ENCODE results near the gene FOXS1.
"Not testable (repeated sequence)": the region's sequence is repeated elsewhere in the genome, so short reads cannot be mapped to it uniquely, and the experiment has no call there.

FOXS1 gene

GRCh38 chr20:31840906-31841816 is 4.2 kb downstream of the FOXS1 start:
- no peak for DNase-seq (ENCODE audit: low read depth in 2 of 2)

- DNase-seq (ENCODE audit: low read depth in 2 of 2): no peak
Observed at GRCh38 chr20:31839782-31840487, 5.5 kb downstream of the FOXS1 start.

- DNase-seq (ENCODE audit: low read depth in 2 of 2): no peak
Observed at GRCh38 chr20:31838646-31839292, 6.6 kb downstream of the FOXS1 start.

GRCh38 chr20:31837896-31838397 is 7.5 kb downstream of the FOXS1 start:
- DNase-seq (ENCODE audit: low read depth in 2 of 2): no peak

GRCh38 chr20:31836853-31837608 is 8.4 kb downstream of the FOXS1 start:
- no peak for DNase-seq (ENCODE audit: low read depth in 2 of 2)

GRCh38 chr20:31835977-31836852 is 9.2 kb downstream of the FOXS1 start:
- DNase-seq (ENCODE audit: low read depth in 2 of 2): no peak

- DNase-seq (ENCODE audit: low read depth in 2 of 2): no peak
Observed at GRCh38 chr20:31835554-31835953, 9.8 kb downstream of the FOXS1 start.

- DNase-seq (ENCODE audit: low read depth in 2 of 2): no peak
Observed at GRCh38 chr20:31833931-31834521, 11.4 kb downstream of the FOXS1 start.

GRCh38 chr20:31833130-31833930 is 12.1 kb downstream of the FOXS1 start:
- DNase-seq (ENCODE audit: low read depth in 2 of 2): peak; percentile 18 to 63

- no peak for DNase-seq (ENCODE audit: low read depth in 2 of 2)
Observed at GRCh38 chr20:31831771-31832306, 13.6 kb downstream of the FOXS1 start.

GRCh38 chr20:31831211-31831610 is 14.2 kb downstream of the FOXS1 start:
- DNase-seq (ENCODE audit: low read depth in 2 of 2): no peak

GRCh38 chr20:31830406-31830981 is 14.9 kb downstream of the FOXS1 start:
- no peak for DNase-seq (ENCODE audit: low read depth in 2 of 2)

GRCh38 chr20:31829731-31830130 is 15.7 kb downstream of the FOXS1 start:
- no peak for DNase-seq (ENCODE audit: low read depth in 2 of 2)

- not testable (repeated sequence) for DNase-seq (ENCODE audit: low read depth in 2 of 2)
Observed at GRCh38 chr20:31828016-31828415, 17.4 kb downstream of the FOXS1 start.

GRCh38 chr20:31827059-31827458 is 18.3 kb downstream of the FOXS1 start:
- DNase-seq (ENCODE audit: low read depth in 2 of 2): no peak

- no peak for DNase-seq (ENCODE audit: low read depth in 2 of 2)
Observed at GRCh38 chr20:31826074-31826473, 19.3 kb downstream of the FOXS1 start.

- DNase-seq (ENCODE audit: low read depth in 2 of 2): no peak
Observed at GRCh38 chr20:31824554-31825313, 20.7 kb downstream of the FOXS1 start.

- DNase-seq (ENCODE audit: low read depth in 2 of 2): no peak
Observed at GRCh38 chr20:31824125-31824485, 21.3 kb downstream of the FOXS1 start.
